GM18520 (cell line): ENCODE results near the gene EXOC4.
"Not testable (repeated sequence)": the region's sequence is repeated elsewhere in the genome, so short reads cannot be mapped to it uniquely, and the experiment has no call there.

Experiments used
- ATAC-seq: cut with Tn5 transposase; IDR thresholded peaks from one replicate; pipeline ENCODE4 v1.9.1; 2021; ENCODE audit not compliant: unreplicated experiment

Gene EXOC4

GRCh38 chr7:133906553-133906952 is 653.7 kb downstream of the EXOC4 start:
- ATAC-seq, result not testable (repeated sequence)

GRCh38 chr7:133910761-133911160 is 657.9 kb downstream of the EXOC4 start:
- ATAC-seq, result no peak

DNA sequence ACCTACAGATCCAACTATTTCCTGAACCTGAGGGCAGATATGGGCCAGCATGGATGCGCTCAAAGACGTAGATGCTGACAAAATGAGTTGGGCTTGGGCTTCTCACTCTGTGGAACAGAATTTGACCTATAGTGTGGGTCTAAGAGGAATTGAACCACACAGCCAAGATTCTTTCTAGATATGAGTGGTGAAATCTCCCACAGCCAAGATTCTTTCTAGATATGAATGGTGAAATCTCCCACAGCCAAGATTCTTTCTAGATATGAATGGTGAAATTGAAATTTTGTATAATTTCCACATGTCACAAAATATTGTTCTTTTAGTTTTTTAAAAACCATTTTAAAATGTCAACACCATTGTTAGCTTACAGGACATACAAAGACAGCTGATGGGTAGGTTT is 658.8 kb downstream of the EXOC4 start:
- ATAC-seq, result no peak

- no peak for ATAC-seq
These were observed 660.2 kb downstream of the EXOC4 start for GRCh38 chr7:133912916-133913697.

DNA sequence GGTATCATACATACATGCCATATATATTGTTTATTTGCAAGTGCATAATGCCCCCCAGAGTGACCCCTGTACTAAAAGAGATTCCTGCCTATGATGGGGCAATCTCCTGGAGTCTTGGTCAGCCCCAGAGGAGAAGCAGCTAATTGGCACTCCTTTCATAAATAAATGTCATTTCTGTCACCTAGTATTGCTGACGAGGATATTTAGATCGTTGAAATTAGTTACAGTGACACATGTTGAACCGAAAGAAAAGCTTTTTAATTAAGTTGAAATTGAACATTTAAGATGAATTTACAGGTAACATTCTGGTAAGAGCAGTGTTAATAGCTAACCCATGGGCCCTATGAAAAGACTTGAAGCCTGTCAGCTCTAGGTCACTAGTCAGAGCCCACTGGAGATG is 663.7 kb downstream of the EXOC4 start:
- no peak for ATAC-seq

DNA sequence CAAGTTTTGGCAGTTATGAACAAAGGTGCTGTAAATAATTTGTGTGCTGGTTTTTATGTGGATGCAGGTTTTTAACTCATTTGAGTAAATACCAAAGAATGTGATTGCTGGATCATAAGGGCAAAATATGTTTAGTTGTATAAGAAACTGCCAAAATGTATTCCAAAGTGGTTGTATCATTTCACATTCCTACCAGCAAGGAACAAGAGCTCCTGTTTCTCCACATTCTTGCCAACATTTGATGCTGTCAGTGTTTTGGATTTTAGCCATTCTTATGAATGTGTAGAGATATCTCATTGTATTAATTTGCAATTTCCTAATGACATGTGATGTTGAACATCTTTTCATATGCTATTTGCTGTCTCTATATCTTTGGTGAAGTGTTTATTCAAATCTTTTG is 666.9 kb downstream of the EXOC4 start:
- ATAC-seq, result no peak

DNA sequence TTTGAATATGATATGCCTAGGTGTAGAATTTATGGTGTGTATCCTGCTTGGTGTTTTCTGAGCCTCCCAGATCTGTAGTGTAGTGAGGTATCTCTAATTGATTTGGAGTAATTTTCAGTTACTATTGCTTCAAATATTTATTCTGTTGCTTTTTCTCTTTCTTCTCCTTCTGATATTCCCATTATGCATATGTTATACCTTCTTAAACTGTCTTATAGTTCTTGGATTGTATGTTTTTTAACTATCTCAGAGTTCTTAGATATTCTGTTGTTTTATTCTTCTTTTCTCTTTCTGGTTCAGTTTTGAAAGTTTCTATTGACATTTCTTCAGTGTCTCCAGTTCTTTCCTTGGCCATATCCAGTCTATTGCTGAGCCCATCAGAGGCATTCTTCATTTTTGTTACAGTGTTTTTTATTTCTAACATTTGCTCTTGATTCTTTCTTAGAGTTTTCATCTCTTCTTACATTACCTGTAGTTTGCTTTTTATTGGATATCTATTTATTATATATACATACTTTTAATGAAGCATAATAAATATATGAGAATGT is 668.8 kb downstream of the EXOC4 start:
- no peak for ATAC-seq

- no peak for ATAC-seq
These were observed 671.1 kb downstream of the EXOC4 start for GRCh38 chr7:133923974-133924373.

- ATAC-seq, result no peak
These were observed 678.2 kb downstream of the EXOC4 start for GRCh38 chr7:133931053-133931452.

GRCh38 chr7:133932591-133932990 is 679.7 kb downstream of the EXOC4 start:
- ATAC-seq, result no peak

DNA sequence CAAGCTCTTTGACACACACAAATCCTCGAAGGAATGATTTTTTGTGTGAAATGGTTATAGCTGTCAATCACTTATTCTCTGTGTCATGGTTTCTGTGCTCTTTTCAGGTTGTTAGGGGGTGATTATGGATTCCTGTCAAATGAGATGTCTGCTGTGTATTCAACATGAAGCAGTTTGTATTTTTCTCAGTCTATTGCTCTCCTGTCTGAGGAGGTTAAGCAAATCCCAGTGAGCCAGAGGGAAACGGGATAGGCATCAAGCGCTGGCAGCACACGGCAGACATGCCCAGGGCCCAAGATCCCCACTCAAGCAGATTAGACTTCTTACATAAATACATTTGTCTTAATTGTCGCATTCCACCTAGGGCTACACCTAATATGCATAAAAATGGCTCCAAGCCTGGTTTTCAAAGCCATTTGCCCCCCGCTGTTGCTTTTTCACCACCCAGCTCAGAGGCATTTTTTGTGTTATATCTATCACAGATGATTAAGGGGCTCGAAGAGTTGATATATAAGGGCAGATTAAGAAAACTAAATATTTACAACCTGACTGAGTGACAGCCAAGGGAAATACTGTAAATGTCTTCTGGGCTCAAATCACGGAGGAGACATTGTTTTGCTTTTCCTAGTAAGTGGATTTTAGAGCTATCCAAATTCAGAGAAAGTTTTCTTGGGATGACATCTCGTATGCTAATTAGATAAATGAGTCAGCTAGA is 681.5 kb downstream of the EXOC4 start:
- no peak for ATAC-seq

- ATAC-seq, result no peak
These were observed 682.1 kb downstream of the EXOC4 start for GRCh38 chr7:133934977-133935330.

- ATAC-seq, result no peak
These were observed 683.2 kb downstream of the EXOC4 start for GRCh38 chr7:133936074-133936473.

- no peak for ATAC-seq
These were observed 684.9 kb downstream of the EXOC4 start for GRCh38 chr7:133937786-133938185.

- ATAC-seq, result no peak
These were observed 687.5 kb downstream of the EXOC4 start for GRCh38 chr7:133940368-133940767.

- no peak for ATAC-seq
These were observed 688.6 kb downstream of the EXOC4 start for GRCh38 chr7:133941496-133941895.

GRCh38 chr7:133945497-133945896 is 692.6 kb downstream of the EXOC4 start:
- no peak for ATAC-seq

DNA sequence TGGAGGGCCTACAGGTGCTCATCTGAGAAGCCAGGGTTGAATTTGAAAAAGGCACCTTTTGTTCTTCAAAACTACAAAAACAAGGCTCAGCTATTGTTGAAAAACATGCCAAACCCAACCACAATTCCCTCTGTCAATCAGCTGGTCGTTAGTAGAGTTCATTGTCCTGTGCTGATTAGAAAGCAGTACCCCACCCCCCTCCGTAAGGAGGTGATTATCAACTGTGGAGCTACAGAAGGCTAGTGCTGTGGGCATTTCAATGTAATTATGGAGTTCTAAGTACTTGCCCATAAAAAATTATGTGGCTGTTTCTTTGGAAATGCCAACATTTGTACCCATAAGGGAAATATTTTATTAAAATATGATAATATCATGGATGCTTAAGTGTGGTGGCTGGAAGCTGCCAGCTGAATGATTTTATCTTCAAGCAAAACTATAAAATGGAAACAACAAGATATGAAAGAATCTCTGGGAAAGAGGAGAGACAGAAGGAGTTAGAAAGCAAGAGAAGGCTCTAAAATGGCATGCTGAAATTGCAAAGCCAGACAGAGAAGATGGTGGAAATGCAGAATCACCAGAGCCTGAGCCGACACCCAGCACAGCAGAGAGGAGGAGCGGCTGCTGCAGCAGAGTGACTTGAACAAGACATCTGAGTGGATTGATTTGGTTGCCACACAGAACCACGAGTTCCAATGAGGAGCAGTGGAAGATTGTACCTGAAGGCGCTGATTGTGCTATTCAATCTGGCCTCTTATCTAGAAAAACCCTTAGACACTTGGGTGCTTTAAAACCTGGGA is 694.8 kb downstream of the EXOC4 start:
- no peak for ATAC-seq

DNA sequence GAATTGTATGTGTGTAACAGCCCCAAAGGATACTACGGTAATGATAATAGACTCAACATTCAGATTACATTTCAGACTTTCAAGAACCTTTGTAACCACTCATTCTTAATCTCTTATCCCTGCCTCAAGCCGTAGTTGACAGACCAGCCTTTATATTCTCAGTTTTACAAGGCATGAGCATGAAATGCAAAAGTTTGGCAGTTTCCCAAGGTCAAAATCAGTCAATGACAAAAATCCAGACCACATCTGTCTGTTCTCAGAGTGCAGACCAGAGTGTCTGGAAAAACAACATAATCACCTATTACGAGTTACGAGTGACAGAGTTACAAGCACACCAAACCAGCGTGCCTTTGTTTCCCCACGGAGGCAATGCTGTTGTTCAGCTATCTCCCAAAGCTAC is 695.7 kb downstream of the EXOC4 start:
- ATAC-seq, result no peak

- no peak for ATAC-seq
These were observed 698.0 kb downstream of the EXOC4 start for GRCh38 chr7:133950855-133951254.

DNA sequence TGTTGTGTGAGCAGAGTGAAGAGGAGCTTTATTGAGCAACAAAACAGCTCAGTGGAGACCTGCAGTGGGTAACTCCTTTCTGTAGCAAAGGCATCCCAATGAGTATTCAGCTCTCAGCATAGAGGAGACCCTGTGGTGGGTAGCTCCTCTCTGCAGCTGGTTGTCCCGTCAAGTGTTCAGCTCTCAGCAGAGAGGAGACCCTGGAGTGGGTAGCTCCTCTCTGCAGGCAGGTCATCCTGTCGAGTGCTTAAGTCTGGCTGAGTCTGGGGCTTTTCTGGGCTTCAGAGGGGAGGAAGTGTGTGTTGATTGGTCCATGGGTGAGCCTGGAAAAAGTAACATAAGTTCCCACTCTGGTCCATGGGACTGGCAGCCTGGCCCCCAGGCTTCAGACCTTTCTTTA is 702.3 kb downstream of the EXOC4 start:
- ATAC-seq, result no peak

DNA sequence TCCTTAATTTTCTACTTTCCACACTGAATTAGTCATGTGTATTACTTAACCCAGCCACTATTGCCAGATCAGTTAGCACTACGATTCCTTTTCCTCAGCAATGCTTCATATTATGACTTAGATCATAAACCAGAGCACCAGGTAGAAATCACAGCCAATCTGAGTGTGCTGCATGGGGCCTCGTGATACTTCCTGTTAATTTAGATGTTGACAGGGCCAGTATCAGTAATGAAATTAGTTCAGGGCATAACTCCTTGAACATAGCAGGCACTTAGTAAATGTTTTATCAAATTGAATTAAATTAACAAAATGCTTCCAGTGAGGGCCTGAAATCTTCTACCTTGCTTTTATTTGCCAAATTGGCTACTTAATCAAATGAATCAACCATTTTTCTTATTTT is 705.0 kb downstream of the EXOC4 start:
- no peak for ATAC-seq
